ENCODE measurements around the gene PBOV1.
"Not testable (repeated sequence)": the region's sequence is repeated elsewhere in the genome, so short reads cannot be mapped to it uniquely, and the experiment has no call there.

The PBOV1 gene

DNA sequence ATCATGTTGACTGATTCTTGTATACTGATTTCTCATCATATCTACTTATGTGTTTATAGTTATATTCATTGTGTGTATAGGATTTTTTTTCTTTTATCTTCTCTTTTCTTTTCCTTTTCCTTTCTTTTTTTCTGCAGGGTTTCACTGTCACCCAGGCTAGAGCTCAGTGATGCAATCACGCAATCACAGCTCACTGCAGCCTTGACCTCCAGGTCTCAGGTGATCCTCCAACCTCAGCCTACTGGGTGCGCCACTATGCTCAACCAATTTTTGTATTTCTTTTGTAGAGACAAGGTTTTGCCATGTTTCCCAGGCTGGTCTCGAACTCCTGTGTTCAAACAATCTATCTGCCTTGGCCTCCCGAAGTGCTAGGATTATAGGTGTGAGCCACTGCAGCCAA, 1.6 kb upstream of the PBOV1 start:
- peak overlapping the region; percentile 100; the same call in 1 of the 2 replicates for H3K27ac ChIP-seq

DNA sequence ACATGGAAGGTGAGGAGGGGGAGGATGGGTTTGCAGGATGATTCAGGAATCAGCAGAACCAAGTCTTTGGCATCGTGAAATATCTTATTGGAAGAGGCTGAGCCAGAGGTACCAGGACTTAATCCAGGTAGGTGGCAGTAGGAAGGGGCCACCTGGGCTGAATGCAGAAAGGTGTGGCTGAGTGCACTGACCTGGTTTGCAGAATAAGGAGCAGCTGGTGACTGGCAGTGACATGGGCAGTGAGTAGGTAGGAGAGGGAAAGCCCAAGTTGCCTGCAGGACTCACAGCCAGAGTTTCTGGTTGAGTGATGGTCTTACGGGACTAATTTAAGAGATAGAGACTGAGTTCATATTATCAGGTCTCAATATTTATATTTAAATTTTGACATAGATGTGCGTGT, 1.1 kb upstream of the PBOV1 start:
- peak overlapping the region; percentile 100 for H3K27ac ChIP-seq
- TF ChIP-seq ZFX (IDR thresholded peaks at IDR 0.05; ENCODE audit: borderline replicate concordance) = no peak
- TF ChIP-seq, protein P1, sequence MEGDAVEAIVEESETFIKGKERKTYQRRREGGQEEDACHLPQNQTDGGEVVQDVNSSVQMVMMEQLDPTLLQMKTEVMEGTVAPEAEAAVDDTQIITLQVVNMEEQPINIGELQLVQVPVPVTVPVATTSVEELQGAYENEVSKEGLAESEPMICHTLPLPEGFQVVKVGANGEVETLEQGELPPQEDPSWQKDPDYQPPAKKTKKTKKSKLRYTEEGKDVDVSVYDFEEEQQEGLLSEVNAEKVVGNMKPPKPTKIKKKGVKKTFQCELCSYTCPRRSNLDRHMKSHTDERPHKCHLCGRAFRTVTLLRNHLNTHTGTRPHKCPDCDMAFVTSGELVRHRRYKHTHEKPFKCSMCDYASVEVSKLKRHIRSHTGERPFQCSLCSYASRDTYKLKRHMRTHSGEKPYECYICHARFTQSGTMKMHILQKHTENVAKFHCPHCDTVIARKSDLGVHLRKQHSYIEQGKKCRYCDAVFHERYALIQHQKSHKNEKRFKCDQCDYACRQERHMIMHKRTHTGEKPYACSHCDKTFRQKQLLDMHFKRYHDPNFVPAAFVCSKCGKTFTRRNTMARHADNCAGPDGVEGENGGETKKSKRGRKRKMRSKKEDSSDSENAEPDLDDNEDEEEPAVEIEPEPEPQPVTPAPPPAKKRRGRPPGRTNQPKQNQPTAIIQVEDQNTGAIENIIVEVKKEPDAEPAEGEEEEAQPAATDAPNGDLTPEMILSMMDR (IDR thresholded peaks at IDR 0.05) = no peak

More for the DNA sequence above, 1.6 kb upstream of the PBOV1 start:
- TF ChIP-seq, protein P1 (IDR thresholded peaks at IDR 0.05) = no peak
- TF ChIP-seq ZFX (IDR thresholded peaks at IDR 0.05; ENCODE audit: borderline replicate concordance) = no peak

DNA sequence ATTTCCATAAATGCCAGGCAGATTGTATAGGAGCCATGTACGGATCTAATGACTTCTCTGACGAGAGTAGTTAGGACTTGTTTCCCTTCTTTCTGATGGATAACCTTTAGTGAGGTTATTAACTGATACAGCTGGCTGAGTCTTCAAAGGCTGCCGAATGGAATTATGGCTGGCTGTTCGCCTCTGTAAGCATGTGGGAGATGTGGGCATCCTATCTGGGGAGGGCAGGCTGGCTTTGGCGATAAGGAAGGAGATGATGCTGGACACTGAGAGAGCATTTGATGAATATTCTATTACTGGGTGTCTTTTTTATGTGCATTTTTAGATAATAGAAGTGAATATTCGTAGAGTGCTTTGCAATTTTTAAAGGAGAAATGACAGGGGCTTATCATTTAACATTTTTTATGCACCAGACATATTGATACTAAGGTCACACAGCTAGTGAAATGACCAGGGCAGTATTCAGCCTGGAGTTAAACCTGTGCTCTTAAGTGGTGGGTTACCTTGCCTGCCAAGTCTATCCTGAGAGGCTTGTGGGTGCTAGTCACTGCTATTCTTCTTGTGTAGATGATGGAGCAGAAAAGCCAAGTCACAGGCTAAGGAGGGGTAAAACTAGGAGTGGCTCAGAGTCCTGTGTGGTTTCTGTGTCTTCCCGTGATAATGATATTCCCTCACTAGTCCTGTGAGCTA, 3.1 kb downstream of the PBOV1 start:
- H3K27ac ChIP-seq = peak overlapping the region; percentile 16; the same call in 1 of the 2 replicates
- TF ChIP-seq, protein P1 (IDR thresholded peaks at IDR 0.05) = no peak
- no peak for TF ChIP-seq ZFX (IDR thresholded peaks at IDR 0.05; ENCODE audit: borderline replicate concordance)

DNA sequence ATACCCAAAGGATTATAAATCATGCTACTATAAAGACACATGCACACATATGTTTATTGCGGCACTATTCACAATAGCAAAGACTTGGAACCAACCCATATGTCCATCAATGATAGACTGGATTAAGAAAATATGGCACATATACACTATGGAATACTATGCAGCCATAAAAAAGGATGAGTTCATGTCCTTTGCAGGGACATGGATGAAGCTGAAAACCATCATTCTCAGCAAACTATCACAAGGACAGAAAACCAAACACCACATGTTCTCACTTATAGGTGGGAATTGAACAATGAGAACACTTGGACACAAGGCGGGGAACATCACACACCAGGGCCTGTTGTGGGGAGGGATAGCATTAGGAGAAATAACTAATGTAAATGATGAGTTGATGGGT, 5.8 kb downstream of the PBOV1 start:
- H3K27ac ChIP-seq = not testable (repeated sequence)

DNA sequence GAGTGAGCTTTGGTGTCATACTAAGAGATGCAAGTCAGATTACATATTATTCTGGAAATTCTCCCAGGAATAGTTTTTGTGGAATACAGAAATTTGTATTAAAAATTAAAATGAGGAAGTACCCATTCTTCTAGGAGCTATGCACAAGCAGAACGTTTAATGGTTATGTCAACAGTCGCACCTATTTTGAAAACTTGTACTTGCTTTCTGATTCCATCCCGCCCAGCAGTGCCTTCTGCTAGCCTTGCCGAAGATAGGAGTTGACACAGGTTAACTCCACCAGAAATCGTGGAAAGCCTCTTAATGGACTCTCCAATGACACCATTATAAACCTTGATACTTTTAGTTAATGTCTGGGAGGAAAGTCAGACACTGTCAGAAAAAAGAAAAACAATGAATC, 6.7 kb downstream of the PBOV1 start:
- TF ChIP-seq, protein P1 (IDR thresholded peaks at IDR 0.05) = no peak
- TF ChIP-seq ZFX (IDR thresholded peaks at IDR 0.05; ENCODE audit: borderline replicate concordance) = no peak
- 0 out of 2 replicates have a peak overlapping the region, but pooled peaks have one; percentile 9 for H3K27ac ChIP-seq

DNA sequence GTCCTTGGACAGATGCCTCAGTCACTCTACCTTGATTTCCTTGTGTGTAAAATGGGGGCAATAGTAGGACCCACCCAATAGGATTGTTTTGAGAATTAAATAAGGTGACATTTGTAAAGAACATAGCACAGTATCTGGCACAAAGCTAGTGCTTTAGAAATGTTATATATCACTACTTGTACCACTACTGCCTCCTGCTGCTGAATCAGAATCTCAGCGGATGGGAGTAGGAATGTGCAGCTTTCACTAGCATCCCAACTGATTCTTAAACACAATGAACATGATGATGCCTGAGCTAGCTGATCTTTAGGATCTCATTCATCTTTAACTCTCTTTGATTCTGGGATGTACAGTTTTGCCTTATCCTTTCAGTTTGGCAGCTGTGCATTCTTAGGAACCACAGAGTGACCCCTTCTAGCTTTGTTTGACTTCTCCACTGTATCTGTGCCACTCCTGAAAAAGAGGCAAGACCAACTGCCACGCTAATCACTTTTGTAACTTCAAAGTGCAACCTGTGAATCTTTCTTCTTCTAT, 7.2 kb downstream of the PBOV1 start:
- 0 out of 2 replicates have a peak overlapping the region, but pooled peaks have one; percentile 9 for H3K27ac ChIP-seq
- TF ChIP-seq, protein P1 (IDR thresholded peaks at IDR 0.05) = 0 out of 2 replicates have a peak, but pooled peaks have one; percentile 18
- no peak for TF ChIP-seq ZFX (IDR thresholded peaks at IDR 0.05; ENCODE audit: borderline replicate concordance)

DNA sequence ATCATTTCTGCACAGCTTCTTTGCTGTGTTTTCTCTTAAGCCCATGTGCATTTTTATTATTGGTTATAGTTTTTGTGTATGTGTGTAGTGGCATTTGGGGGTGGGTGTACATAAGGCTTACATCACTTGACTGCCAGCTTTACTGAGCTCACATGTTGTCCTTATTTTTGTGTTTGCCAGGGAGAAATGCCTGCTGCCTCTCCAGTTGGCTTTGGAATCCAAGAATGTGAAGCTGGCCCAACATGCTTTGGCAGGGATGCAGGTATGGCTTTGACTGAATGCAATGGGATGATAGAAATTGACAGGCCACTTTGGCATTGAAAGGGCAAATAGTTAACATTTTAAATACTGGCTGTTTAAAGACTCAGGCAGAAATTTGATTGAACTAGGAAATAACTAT, 11.4 kb downstream of the PBOV1 start:
- no peak for TF ChIP-seq ZFX (IDR thresholded peaks at IDR 0.05; ENCODE audit: borderline replicate concordance)
- TF ChIP-seq, protein P1 (IDR thresholded peaks at IDR 0.05) = no peak
- 0 out of 2 replicates have a peak overlapping the region, but pooled peaks have one; percentile 2 for H3K27ac ChIP-seq
